ENCODE results near the gene TRIM16.

TRIM16 gene

DNA sequence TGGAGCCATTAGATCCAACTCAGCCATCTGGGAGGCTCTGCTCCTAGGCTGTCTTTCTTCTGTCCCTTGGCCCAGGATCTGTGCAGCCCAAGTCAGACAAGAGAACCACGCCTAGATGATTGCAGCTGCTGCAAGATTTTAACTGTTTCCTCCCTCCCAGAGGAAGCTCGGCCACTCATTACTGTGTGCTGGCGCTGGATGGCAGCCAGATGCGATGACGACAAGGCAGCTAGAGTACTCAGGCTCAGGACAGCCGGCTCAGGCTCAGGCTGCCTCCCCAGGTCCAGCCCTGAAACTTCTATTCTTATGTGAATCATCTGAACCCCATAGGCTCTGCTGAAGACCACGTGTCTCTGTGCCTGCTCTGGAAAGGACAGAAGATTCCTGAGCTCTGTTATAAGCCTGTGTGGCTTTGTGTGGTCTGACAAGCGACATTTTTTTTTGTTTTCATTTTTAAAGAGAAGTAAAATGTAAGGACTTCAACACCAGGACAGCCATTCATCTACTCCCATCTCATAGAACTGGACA is 32.5 kb downstream of the TRIM16 start (continued):
- no peak for TF ChIP-seq ZNF302 (tag by site-specific recombination; IDR thresholded peaks at IDR 0.05; ENCODE audit: low read depth)
- TF ChIP-seq IKZF3 (tag by site-specific recombination; IDR thresholded peaks at IDR 0.05): peak; percentile 60
- TF ChIP-seq ZNF274 (IDR thresholded peaks at IDR 0.05; ENCODE audit: low read length): no peak
- TF ChIP-seq ZNF274 (tag by site-specific recombination; IDR thresholded peaks at IDR 0.05; ENCODE audit: borderline replicate concordance): no peak
- peak; percentile 36; the same call in 1 of the 2 replicates for TF ChIP-seq ZNF394 (tag by site-specific recombination; IDR thresholded peaks at IDR 0.05; ENCODE audit: borderline replicate concordance)
- TF ChIP-seq, protein P1, sequence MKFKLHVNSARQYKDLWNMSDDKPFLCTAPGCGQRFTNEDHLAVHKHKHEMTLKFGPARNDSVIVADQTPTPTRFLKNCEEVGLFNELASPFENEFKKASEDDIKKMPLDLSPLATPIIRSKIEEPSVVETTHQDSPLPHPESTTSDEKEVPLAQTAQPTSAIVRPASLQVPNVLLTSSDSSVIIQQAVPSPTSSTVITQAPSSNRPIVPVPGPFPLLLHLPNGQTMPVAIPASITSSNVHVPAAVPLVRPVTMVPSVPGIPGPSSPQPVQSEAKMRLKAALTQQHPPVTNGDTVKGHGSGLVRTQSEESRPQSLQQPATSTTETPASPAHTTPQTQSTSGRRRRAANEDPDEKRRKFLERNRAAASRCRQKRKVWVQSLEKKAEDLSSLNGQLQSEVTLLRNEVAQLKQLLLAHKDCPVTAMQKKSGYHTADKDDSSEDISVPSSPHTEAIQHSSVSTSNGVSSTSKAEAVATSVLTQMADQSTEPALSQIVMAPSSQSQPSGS (tag by site-specific recombination; IDR thresholded peaks at IDR 0.05; ENCODE audit: low read depth): peak; percentile 76
- TF ChIP-seq ZNF558 (tag by site-specific recombination; IDR thresholded peaks at IDR 0.05): peak; percentile 28; the same call in 1 of the 2 replicates
- no peak for TF ChIP-seq ZNF623 (tag by site-specific recombination; IDR thresholded peaks at IDR 0.05)
- TF ChIP-seq ZNF114 (tag by site-specific recombination; IDR thresholded peaks at IDR 0.05): no peak
- TF ChIP-seq ZSCAN30 (tag by site-specific recombination; IDR thresholded peaks at IDR 0.05): 0 out of 2 replicates have a peak, but pooled peaks have one; percentile 56
- TF ChIP-seq ZNF175 (tag by site-specific recombination; IDR thresholded peaks at IDR 0.05): no peak
- TF ChIP-seq, protein P2, sequence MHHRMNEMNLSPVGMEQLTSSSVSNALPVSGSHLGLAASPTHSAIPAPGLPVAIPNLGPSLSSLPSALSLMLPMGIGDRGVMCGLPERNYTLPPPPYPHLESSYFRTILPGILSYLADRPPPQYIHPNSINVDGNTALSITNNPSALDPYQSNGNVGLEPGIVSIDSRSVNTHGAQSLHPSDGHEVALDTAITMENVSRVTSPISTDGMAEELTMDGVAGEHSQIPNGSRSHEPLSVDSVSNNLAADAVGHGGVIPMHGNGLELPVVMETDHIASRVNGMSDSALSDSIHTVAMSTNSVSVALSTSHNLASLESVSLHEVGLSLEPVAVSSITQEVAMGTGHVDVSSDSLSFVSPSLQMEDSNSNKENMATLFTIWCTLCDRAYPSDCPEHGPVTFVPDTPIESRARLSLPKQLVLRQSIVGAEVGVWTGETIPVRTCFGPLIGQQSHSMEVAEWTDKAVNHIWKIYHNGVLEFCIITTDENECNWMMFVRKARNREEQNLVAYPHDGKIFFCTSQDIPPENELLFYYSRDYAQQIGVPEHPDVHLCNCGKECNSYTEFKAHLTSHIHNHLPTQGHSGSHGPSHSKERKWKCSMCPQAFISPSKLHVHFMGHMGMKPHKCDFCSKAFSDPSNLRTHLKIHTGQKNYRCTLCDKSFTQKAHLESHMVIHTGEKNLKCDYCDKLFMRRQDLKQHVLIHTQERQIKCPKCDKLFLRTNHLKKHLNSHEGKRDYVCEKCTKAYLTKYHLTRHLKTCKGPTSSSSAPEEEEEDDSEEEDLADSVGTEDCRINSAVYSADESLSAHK (tag by site-specific recombination; IDR thresholded peaks at IDR 0.05): peak; percentile 40; the same call in 1 of the 2 replicates
- no peak for TF ChIP-seq ZNF221 (tag by site-specific recombination; IDR thresholded peaks at IDR 0.05; ENCODE audit: borderline replicate concordance)
- TF ChIP-seq BCL11A (tag by site-specific recombination; IDR thresholded peaks at IDR 0.05; ENCODE audit: low read depth): no peak; the same call in 1 of the 2 replicates
- no peak for TF ChIP-seq ZNF266 (tag by site-specific recombination; IDR thresholded peaks at IDR 0.05; ENCODE audit: low read depth)
- TF ChIP-seq ZNF311 (tag by site-specific recombination; IDR thresholded peaks at IDR 0.05; ENCODE audit: borderline replicate concordance): no peak
- TF ChIP-seq ZNF529 (tag by site-specific recombination; IDR thresholded peaks at IDR 0.05; ENCODE audit: insufficient replicate concordance): no peak
- TF ChIP-seq MYNN (tag by site-specific recombination; IDR thresholded peaks at IDR 0.05; ENCODE audit: borderline replicate concordance): no peak
- TF ChIP-seq, protein P3, sequence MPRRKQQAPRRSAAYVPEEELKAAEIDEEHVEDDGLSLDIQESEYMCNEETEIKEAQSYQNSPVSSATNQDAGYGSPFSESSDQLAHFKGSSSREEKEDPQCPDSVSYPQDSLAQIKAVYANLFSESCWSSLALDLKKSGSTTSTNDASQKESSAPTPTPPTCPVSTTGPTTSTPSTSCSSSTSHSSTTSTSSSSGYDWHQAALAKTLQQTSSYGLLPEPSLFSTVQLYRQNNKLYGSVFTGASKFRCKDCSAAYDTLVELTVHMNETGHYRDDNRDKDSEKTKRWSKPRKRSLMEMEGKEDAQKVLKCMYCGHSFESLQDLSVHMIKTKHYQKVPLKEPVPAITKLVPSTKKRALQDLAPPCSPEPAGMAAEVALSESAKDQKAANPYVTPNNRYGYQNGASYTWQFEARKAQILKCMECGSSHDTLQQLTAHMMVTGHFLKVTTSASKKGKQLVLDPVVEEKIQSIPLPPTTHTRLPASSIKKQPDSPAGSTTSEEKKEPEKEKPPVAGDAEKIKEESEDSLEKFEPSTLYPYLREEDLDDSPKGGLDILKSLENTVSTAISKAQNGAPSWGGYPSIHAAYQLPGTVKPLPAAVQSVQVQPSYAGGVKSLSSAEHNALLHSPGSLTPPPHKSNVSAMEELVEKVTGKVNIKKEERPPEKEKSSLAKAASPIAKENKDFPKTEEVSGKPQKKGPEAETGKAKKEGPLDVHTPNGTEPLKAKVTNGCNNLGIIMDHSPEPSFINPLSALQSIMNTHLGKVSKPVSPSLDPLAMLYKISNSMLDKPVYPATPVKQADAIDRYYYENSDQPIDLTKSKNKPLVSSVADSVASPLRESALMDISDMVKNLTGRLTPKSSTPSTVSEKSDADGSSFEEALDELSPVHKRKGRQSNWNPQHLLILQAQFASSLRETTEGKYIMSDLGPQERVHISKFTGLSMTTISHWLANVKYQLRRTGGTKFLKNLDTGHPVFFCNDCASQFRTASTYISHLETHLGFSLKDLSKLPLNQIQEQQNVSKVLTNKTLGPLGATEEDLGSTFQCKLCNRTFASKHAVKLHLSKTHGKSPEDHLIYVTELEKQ (tag by site-specific recombination; IDR thresholded peaks at IDR 0.05; ENCODE audit: borderline replicate concordance): no peak
- no peak for TF ChIP-seq ZNF518A (tag by site-specific recombination; conservative IDR thresholded peaks at IDR 0.05; ENCODE audit: low read depth)
- TF ChIP-seq ZNF501 (tag by site-specific recombination; IDR thresholded peaks at IDR 0.05): no peak
- TF ChIP-seq, protein P4, sequence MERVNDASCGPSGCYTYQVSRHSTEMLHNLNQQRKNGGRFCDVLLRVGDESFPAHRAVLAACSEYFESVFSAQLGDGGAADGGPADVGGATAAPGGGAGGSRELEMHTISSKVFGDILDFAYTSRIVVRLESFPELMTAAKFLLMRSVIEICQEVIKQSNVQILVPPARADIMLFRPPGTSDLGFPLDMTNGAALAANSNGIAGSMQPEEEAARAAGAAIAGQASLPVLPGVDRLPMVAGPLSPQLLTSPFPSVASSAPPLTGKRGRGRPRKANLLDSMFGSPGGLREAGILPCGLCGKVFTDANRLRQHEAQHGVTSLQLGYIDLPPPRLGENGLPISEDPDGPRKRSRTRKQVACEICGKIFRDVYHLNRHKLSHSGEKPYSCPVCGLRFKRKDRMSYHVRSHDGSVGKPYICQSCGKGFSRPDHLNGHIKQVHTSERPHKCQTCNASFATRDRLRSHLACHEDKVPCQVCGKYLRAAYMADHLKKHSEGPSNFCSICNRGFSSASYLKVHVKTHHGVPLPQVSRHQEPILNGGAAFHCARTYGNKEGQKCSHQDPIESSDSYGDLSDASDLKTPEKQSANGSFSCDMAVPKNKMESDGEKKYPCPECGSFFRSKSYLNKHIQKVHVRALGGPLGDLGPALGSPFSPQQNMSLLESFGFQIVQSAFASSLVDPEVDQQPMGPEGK (tag by site-specific recombination; IDR thresholded peaks at IDR 0.05): peak; percentile 72
